ENCODE measurements around the gene CDK18. TPM values are rescaled to one million over a fixed set of nuclear protein-coding genes. Genes with fewer than 3 reads are reported as not detected.

Gene CDK18
- total RNA-seq, 6 donors from 2014 or later: 16.7 to 130 (median 30.4) TPM

GRCh38 chr1:205537386-205538018 is 33.0 kb downstream of the CDK18 start:
- TF ChIP-seq POLR2A (IDR thresholded peaks at IDR 0.05): no peak
- TF ChIP-seq POLR2AphosphoS5 (IDR thresholded peaks at IDR 0.05): no peak
- TF ChIP-seq EP300 (IDR thresholded peaks at IDR 0.05): no peak
- TF ChIP-seq CTCF (IDR thresholded peaks at IDR 0.05): no peak
- Histone ChIP-seq H3K36me3 (no peaks in the 10 kb centered on the region), H3K4me1 (peaks cover 0 to 15% (median 11%) of the 10 kb centered on the region in 4 donors), H3K27ac (no peak overlapping the region), H3K27me3 (no peaks in the 10 kb centered on the region), H3K4me3 (no peak overlapping the region), H3K9me3 (no peaks in the 10 kb centered on the region)
- ATAC-seq (ENCODE audit: low FRiP score in 2 of 2) (no peak), DNase-seq (no peak)
- 89 to 95% methylated on average over 10 of the region's 10 CpGs for WGBS, 2 donors

GRCh38 chr1:205538235-205538840 is 33.9 kb downstream of the CDK18 start:
- H3K27me3 ChIP-seq: no peaks in the 10 kb centered on the region
- peaks cover 5 to 22% (median 17%) of the 10 kb centered on the region in 4 donors for H3K4me1 ChIP-seq
- no peak overlapping the region for H3K4me3 ChIP-seq
- no peaks in the 10 kb centered on the region for H3K36me3 ChIP-seq
- no peaks in the 10 kb centered on the region for H3K9me3 ChIP-seq
- DNase-seq: peak in 1 of 2 donors; percentile 20
- H3K27ac ChIP-seq: peak overlapping the region in 1 of 4 donors; percentile 34
- TF ChIP-seq CTCF (IDR thresholded peaks at IDR 0.05) (no peak), EP300 (IDR thresholded peaks at IDR 0.05) (no peak), POLR2AphosphoS5 (IDR thresholded peaks at IDR 0.05) (no peak), POLR2A (IDR thresholded peaks at IDR 0.05) (no peak)
- WGBS, 2 donors: 30 to 44% methylated on average over 5 of the region's 5 CpGs
- ATAC-seq (ENCODE audit: low FRiP score in 2 of 2): no peak

- 79 to 86% methylated on average over 6 of the region's 6 CpGs for WGBS, 2 donors
- Histone ChIP-seq H3K36me3 (no peaks in the 10 kb centered on the region), H3K4me1 (peaks cover 18 to 34% (median 27%) of the 10 kb centered on the region in 4 donors), H3K27me3 (no peaks in the 10 kb centered on the region), H3K27ac (peak overlapping the region in 3 of 4 donors; percentile 4 to 84 (median 46)), H3K9me3 (no peaks in the 10 kb centered on the region), H3K4me3 (no peak overlapping the region)
- TF ChIP-seq POLR2AphosphoS5 (IDR thresholded peaks at IDR 0.05) (no peak), EP300 (IDR thresholded peaks at IDR 0.05) (no peak), POLR2A (IDR thresholded peaks at IDR 0.05) (no peak), CTCF (IDR thresholded peaks at IDR 0.05) (no peak)
- ATAC-seq (ENCODE audit: low FRiP score in 2 of 2): no peak
- no peak for DNase-seq
Observed at GRCh38 chr1:205541161-205541886, 36.9 kb downstream of the CDK18 start.

- TF ChIP-seq POLR2A (IDR thresholded peaks at IDR 0.05) (no peak), EP300 (IDR thresholded peaks at IDR 0.05) (no peak), POLR2AphosphoS5 (IDR thresholded peaks at IDR 0.05) (peak in 1 of 2 donors; percentile 25), CTCF (IDR thresholded peaks at IDR 0.05) (no peak)
- DNase-seq: no peak
- Histone ChIP-seq H3K4me3 (no peak overlapping the region), H3K27ac (peak overlapping the region; percentile 81 to 90 (median 84)), H3K36me3 (no peaks in the 10 kb centered on the region), H3K9me3 (no peaks in the 10 kb centered on the region), H3K4me1 (peaks cover 18 to 26% (median 23%) of the 10 kb centered on the region in 4 donors), H3K27me3 (no peaks in the 10 kb centered on the region)
- 61 to 67% methylated on average over 11 of the region's 11 CpGs for WGBS, 2 donors
- ATAC-seq (ENCODE audit: low FRiP score in 2 of 2): no peak
Observed at GRCh38 chr1:205542367-205542766, 37.9 kb downstream of the CDK18 start.

Data from upper lobe of left lung (tissue), 6 donors.